HUES6 (cell line): ENCODE measurements around the gene BIN1.

ENCODE experiments used
- H3K27ac ChIP-seq: 2 replicates; pipeline ENCODE4 v1.7.0; 2013; ENCODE audit warnings: low read depth, mild to moderate bottlenecking, low read length, inconsistent platforms
- H3K27me3 ChIP-seq: 2 replicates; pipeline ENCODE4 v1.6.1; 2013; ENCODE audit warnings: low read length; ENCODE audit not compliant: control insufficient read depth, insufficient read depth
- H3K36me3 ChIP-seq: 2 replicates; pipeline ENCODE4 v1.6.1; 2013; ENCODE audit warnings: low read length; ENCODE audit not compliant: control insufficient read depth, insufficient read depth
- H3K4me1 ChIP-seq: 2 replicates; pipeline ENCODE4 v1.6.1; 2013; ENCODE audit warnings: low read length; ENCODE audit not compliant: control insufficient read depth, insufficient read depth
- H3K4me3 ChIP-seq: 2 replicates; pipeline ENCODE4 v1.5.1; 2013; ENCODE audit warnings: low read depth, low read length
- H3K9ac ChIP-seq: one replicate; pipeline ENCODE4 v1.6.1; 2013; ENCODE audit warnings: mild to moderate bottlenecking, low read length
- H3K9me3 ChIP-seq: 2 replicates; pipeline ENCODE4 v1.6.1; 2013; ENCODE audit warnings: low read depth, low read length; ENCODE audit not compliant: control insufficient read depth, insufficient read depth

BIN1 gene

DNA sequence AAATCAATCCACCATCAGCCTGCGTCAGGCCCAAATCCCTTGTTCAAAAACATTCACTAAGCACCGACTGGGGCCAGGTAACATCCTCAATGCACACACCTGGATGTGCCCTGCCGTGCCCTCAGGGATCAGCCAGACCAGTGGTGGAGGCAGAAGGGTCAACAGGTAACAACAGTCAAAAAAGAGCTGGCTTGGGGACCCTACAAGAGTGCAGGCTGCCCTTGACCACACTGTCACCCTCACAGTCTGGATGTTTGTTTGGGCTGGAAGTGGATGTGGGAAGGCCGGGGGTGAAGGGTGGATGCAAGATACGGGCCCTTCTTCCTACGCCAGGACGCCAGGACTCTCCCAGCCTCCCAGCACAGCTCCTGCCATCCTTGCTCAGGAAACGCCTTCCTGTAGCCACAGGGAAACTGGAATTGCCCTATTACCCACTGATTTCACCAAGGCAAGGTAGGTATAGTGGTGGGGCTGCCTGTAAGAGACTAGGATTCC, 2.7 kb downstream of the BIN1 start:
- H3K9ac ChIP-seq: no peak overlapping the region
- H3K27ac ChIP-seq: no peak overlapping the region
- peaks cover 33% of the 10 kb centered on the region for H3K4me1 ChIP-seq
- no peak overlapping the region for H3K4me3 ChIP-seq
- H3K9me3 ChIP-seq: no peaks in the 10 kb centered on the region
- H3K36me3 ChIP-seq: no peaks in the 10 kb centered on the region
- H3K27me3 ChIP-seq: no peaks in the 10 kb centered on the region

- H3K27ac ChIP-seq: no peak overlapping the region
- peaks cover 33% of the 10 kb centered on the region for H3K4me1 ChIP-seq
Measured at GRCh38 chr2:127103243-127104165, 3.5 kb downstream of the BIN1 start.

GRCh38 chr2:127102521-127103242, 4.3 kb downstream of the BIN1 start:
- no peaks in the 10 kb centered on the region for H3K27me3 ChIP-seq
- no peak overlapping the region for H3K4me3 ChIP-seq
- H3K27ac ChIP-seq: no peak overlapping the region
- H3K36me3 ChIP-seq: no peaks in the 10 kb centered on the region
- no peak overlapping the region for H3K9ac ChIP-seq
- peaks cover 33% of the 10 kb centered on the region for H3K4me1 ChIP-seq
- no peaks in the 10 kb centered on the region for H3K9me3 ChIP-seq

More at GRCh38 chr2:127103243-127104165, 3.5 kb downstream of the BIN1 start:
- Histone ChIP-seq H3K9me3 (no peaks in the 10 kb centered on the region), H3K9ac (no peak overlapping the region), H3K36me3 (no peaks in the 10 kb centered on the region), H3K4me3 (no peak overlapping the region), H3K27me3 (no peaks in the 10 kb centered on the region)

GRCh38 chr2:127101756-127102477, 5.0 kb downstream of the BIN1 start:
- Histone ChIP-seq H3K4me1 (peaks cover 37% of the 10 kb centered on the region), H3K27me3 (no peaks in the 10 kb centered on the region), H3K36me3 (no peaks in the 10 kb centered on the region), H3K9ac (no peak overlapping the region), H3K4me3 (no peak overlapping the region), H3K9me3 (no peaks in the 10 kb centered on the region), H3K27ac (no peak overlapping the region)

DNA sequence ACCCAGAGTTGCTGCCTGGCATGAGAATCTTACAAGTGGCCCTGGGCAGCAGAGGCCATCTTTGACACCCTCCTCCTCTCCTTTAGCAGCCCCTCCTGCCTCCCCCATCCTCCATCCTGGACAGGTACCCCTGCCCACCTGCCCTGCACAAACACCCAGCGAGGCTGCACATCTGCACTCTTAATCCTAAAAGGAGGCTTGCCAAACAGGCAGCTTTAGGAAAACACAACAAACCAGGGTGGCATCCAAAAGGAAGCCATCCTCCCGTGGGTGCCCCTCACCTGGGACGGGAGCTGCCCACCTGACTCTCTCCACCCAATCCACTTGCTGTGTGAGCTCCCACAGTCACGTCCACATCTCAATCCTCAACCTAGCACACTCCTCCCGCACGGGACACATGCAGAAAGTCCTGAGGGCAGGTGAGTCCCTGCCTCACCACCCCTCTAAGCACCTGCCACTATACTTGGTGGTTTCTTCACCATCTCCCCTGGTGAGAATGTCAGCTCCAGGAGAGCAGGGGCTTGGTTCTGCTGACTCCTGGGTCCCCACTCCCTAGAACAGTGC, 5.8 kb downstream of the BIN1 start:
- Histone ChIP-seq H3K4me3 (no peak overlapping the region), H3K9ac (no peak overlapping the region), H3K9me3 (no peaks in the 10 kb centered on the region), H3K36me3 (no peaks in the 10 kb centered on the region), H3K27ac (no peak overlapping the region), H3K27me3 (no peaks in the 10 kb centered on the region), H3K4me1 (peaks cover 41% of the 10 kb centered on the region)

DNA sequence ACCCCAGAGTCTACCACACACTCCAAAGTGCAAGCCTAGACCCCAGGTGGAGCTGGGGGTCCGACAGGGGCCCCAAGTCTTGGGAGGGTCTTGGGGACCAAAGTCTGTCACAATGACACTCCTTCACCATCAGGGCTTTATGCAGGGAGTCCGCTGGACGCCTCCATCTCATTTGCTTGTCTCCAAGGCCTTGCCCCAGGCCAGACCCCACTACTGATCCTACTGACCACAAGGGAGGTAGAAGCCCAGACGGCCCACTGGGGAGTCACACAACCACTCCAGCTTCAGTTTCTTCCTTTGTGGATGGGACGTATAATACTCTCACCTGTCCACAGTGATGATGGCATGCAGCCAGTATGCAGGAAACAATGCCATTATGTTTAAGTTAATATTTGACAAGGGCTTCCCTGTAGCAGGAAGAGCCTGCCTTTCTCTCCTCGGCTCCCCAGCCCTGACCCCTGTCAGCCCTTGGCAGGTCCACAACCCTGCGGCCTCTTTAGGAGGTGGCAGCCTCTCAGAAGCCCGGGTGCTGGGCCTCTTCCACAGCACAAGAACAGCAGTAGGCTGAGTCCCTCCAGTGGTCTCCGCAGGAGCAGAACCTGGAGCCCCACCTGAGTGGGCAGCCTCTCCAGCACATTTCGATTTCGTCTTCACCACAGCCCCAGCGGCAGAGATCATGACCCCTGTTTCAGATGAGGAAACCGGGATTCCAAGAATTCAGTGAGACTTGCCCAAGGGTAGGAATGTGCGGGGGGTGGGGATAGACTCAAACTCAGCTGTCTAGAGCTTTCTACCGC, 6.5 kb downstream of the BIN1 start:
- Histone ChIP-seq H3K9me3 (no peaks in the 10 kb centered on the region), H3K27me3 (no peaks in the 10 kb centered on the region), H3K27ac (no peak overlapping the region), H3K4me3 (no peak overlapping the region), H3K9ac (no peak overlapping the region), H3K36me3 (no peaks in the 10 kb centered on the region), H3K4me1 (peaks cover 48% of the 10 kb centered on the region)

DNA sequence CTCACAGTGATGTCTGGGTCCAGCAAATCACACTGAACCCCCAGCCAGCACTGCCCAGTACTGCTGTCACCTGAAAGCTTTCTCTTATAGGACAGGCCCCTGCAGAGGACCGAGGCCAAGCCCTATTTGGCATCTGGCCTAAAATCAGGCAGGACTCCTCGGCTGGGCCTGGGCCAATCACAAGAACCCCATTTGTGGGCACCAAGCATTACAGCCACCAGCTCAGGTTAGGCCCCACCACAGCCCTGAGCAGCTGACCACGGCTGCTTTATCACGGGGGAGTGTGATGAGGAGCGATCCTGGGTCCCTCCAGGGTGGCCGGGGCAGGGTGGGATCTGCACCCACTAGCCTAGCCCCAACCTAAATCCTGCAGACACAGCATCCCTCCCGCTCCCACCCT, 8.2 kb downstream of the BIN1 start:
- Histone ChIP-seq H3K27me3 (no peaks in the 10 kb centered on the region), H3K9me3 (no peaks in the 10 kb centered on the region), H3K4me1 (peaks cover 50% of the 10 kb centered on the region), H3K27ac (no peak overlapping the region), H3K4me3 (no peak overlapping the region), H3K9ac (no peak overlapping the region), H3K36me3 (no peaks in the 10 kb centered on the region)

GRCh38 chr2:127097841-127098651, 8.9 kb downstream of the BIN1 start:
- Histone ChIP-seq H3K9me3 (no peaks in the 10 kb centered on the region), H3K4me1 (peaks cover 57% of the 10 kb centered on the region), H3K9ac (no peak overlapping the region), H3K36me3 (no peaks in the 10 kb centered on the region), H3K27me3 (no peaks in the 10 kb centered on the region), H3K27ac (no peak overlapping the region), H3K4me3 (no peak overlapping the region)

- no peaks in the 10 kb centered on the region for H3K27me3 ChIP-seq
- no peak overlapping the region for H3K4me3 ChIP-seq
- H3K36me3 ChIP-seq: no peaks in the 10 kb centered on the region
- H3K9me3 ChIP-seq: no peaks in the 10 kb centered on the region
- H3K27ac ChIP-seq: no peak overlapping the region
- H3K9ac ChIP-seq: no peak overlapping the region
- peaks cover 62% of the 10 kb centered on the region for H3K4me1 ChIP-seq
Measured at GRCh38 chr2:127097471-127097765, 9.5 kb downstream of the BIN1 start.
